NCI-H2196 (cell line): ENCODE measurements around the gene CDK8.

Experiments used
- DNase-seq: peaks from one replicate; lab custom pipeline; 2025; ENCODE audit not compliant: unreplicated experiment; lab: John Stamatoyannopoulos, UW

Gene CDK8

DNA sequence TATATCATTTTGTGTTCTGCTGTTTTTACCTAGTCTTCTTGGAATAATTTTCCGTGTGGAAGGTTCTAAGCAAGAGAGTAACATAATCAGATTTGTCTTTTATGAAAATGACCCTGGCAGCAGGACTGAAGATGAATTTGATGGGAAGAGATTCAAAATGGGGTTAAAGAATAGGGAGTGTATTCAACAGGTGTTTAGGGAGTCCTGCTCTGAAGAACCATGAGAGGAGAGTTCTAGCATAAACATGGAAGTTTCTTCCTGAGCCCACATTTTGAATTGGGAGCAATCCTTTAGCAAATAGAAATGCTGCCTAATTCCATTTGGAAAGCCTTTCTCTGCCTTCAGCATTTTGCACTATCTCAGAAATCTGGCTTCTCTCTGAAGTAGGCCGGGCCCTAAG, 127.0 kb downstream of the CDK8 start:
- DNase-seq, result no peak

DNA sequence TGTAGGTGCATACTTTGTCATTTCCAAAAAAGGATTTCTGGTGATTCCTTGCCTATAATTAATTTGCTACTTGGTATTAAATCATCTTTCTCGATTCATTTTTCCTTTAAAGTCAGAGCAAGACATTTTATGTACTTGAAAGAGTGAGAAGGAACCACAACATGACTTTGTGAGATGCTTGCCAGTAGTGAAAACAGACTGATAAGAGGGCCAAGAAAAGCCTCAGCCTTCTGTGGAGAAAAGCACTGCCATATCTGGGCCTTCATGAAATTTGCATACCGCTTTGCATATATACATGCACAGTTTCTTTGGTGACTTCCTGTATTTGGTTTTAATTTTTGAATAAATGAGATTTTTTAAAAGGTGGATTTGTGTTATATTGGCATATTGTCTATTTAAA, 128.4 kb downstream of the CDK8 start:
- DNase-seq, result no peak

DNA sequence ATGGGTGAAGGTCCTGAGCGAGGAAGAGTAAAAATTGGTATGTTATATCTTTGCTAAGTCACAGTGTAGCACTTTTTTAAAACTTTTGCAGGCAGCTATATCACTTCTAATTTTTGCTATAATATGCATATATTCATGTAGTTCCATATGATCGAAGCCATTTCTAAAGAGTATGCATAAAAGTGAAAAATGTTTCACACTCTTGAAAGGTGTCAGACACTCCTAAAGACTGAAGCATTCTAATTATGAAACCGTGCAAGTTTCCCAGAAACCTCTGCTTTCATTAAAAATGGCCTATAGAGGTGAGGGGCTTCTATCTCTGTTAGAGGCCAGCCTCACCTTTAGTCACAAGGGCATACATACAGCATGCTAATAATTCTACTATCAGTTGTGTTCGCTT, 128.9 kb downstream of the CDK8 start:
- DNase-seq, result no peak

DNA sequence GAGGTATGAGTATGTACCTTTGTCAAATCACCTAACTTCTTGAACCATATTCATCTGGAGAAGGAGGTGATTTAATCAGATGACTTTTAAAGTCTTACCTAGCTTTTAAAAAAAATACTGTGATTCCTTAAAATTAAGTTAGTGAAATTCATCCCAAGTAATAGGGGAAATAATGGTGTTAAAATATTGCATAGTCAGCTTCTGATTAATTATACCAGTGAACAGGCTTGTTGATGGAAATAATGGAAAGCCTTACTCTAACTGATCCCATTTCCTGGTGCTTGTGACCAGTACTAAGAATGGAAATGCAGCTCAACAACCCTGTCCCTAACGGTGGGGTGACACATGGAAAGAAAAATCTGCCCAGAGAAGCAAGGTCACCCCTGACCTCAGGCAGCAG, 130.7 kb downstream of the CDK8 start:
- no peak for DNase-seq

DNA sequence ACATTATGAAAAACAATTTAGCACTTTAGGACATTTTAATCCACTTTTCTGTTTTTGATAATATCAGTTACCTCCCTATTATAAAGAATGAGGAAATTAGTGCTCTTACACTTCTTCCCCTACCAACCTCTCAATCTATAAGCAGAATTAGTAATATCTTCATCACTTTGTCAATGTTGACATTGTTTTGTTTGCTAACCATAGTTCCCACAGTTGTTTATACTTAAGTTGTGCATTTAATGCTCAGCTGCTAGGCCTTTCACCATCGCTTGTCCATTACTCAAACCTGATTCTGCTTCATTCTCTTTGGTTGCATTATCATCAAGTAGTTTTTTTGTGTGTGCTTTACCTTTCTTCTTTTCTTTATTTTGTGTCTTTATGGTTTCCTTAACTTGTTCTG, 132.1 kb downstream of the CDK8 start:
- DNase-seq, result no peak

DNA sequence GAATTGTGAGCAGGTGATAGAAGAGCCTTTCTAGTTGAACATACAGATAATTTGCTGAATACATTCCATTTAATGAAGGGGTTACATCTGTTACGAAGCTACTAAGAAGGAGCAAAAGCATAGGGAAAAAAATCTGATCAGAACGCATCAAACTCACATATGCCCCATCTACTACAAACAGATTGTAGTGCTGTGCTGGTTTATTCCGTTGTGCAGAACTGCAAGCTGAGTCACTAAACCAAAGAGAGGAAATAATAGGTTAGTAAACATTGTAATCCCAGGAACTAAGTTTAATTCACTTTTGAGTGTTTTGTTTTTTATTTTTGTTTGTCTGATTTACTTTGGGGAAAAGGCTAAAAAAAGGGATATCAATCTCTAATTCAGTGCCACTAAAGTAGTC, 136.3 kb downstream of the CDK8 start:
- no peak for DNase-seq

DNA sequence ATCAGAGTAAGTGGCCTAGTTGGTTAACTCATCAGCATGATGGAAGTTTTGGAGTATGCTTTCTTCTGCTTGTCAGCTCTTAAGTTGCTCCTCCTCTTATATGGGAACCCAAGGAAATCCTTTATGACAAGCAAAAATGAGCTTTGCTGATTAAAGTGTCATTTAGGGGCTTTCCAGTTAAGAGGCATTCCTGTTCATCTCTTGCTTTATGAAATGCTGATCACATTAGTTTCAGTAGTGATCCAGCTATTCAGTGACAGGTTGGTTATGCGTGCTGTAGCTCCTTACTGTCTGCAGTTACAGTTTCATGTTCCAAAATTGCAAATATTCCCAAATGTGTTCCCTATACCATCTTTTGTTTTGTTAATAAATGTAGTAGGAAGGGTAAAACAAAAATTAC, 146.6 kb downstream of the CDK8 start:
- no peak for DNase-seq

DNA sequence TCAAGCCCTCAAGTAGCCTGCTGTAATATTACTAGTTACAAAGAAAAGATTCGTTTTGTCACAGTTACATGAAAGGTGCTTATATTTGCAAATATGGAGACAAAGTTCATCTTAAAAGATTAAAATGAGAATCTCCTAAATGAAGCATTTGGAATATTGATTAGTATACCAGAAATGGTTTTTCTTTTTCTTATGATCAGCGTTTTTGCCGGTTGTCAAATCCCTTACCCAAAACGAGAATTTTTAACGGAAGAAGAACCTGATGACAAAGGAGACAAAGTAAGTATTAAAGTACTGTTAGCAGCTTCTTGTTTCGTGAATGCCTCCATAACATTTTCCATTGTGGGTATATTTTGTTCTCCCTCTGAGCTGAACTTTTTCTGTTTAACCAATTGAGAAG, 147.1 kb downstream of the CDK8 start:
- DNase-seq, result no peak

DNA sequence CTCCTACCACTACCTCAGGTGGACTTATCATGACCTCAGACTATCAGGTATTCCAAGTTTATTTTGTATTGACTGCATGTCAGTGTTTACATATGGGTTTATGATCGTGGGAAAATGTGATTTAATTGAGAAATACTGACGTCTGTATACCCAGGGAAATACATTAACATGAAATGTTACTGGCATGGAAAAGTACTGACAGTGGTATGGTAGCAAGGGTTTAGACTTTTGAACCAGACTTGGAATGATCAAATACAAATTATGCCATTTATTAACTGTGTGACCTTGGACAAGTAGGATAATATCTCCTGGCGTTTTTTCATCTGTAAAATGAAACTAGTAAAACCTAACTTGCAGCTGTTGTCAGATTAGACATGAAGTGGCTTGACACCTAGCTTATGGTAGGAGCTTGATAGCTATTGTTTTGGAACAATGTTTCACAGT, 147.7 kb downstream of the CDK8 start:
- DNase-seq, result no peak

DNA sequence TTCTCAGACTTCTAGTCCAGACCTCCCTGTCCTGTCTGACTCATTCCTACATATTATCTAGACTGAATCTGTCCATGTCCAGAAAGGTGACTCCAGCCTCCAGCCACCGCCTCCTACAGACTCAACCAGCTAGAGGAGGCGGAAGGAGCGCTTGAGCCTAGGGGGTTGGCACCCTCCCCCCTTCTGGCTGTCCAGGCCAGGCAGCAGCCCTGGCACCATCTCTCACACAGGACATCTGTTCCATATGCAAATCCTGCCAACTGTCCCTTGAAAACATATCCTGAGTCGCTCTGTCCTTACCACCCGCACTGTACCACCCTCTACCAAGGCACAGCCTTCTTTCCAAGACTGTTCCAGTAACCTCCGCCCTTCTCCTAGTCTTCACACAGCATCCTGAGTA, 152.9 kb downstream of the CDK8 start:
- DNase-seq, result no peak

DNA sequence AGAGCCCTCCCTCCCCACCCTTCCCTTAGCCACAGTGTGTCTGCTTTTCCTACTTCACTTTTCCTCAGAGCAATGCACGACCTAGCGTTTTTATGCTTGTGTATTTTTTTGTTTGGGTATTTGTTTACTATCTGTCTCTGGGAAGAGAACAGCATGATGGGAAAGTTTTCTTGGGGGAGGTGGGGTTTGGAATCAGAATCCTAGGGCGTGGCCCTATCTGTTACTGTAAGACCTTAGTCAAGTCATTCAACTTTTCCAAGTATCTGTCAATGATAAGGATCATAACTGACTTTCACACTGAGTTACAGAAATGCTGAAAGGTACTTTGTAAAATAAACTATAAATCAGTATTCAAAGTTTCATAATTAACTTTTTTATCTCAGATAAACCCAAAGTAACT, 157.3 kb downstream of the CDK8 start:
- DNase-seq, result no peak

DNA sequence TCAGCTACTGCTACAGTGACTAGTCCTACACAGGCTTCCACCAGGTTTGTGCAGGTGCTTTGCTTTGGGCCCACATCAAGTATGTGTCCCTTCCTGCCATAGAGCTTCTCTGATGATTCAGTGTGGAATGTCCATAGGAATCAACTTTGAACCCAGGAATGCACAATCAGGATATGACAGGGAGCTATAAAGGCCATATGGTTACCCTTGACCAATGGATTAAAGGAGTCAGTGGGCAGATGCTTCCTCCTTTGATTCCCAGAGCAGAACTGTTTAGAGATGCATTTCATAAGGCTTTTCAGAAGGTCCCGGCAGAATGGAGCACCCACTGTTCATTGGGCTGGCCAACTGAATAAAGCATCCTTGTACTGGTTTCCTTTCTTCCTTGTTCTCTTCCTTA, 158.3 kb downstream of the CDK8 start:
- DNase-seq, result no peak

DNA sequence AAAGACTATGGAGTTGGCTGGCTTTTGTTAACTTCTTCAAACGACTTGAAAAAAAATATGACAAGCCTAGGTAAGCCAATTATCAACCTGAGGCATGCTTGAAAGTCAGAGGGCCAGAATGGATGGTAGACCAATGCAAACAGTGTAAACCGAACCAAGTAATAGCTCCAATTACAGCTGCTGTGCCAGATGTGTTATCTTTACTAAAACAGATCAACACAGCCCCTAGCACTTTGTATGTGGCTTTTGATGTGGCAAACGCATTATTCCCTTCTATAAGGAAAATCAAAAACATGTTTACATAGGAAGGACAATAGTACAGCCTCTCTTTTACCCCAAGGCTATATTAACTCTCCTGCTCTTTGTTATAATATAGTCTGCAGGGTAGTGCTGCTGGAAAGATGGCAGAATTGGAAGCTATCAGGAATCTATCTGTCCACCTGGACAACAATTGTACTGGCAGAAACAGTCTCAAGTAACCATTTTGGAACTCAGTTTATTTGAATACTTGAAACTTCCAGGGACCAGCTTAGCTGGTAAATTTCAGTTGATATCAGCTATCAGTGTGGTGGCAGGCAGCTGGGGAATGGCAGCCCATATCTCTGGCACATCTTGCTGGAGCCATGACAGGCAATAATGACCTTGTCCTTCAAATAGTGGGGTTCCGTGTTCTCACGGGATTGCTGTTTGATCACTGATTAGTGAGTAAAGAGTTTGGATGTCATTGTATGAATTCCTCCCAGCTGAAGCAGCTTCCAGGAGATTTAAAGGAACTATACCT, 159.2 kb downstream of the CDK8 start:
- DNase-seq, result no peak

DNA sequence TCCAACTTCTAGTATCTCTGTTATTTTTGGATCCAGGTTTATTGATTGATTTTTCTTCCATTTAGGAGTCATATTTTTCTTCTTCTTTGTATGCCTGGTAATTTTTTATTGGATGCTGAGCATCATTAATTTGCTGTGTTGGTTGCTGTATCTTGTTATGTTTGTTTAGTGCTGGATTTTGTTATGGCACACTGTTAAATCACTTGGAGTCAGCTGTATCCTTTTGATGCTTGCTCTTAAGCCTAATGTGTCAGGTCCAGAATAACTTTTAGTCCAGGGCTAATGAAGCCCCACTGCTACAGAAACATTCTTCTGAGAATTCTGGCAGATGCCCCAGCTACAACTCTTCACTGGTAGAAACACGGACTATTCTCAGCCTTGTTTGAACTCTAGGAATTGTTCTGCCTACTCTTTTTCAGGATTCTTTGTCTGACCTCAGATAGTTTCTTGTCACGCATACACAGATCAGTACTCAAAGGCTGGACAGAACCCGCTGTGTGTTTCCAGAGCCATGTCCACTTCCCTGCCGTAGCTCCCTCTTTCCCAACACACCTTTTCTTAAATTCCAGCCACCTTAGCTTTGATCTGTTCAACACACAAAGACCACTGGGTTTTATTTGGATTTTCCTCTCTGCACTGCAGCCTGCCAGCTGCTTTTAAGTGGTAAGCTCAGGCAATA, 166.5 kb downstream of the CDK8 start:
- DNase-seq, result no peak

DNA sequence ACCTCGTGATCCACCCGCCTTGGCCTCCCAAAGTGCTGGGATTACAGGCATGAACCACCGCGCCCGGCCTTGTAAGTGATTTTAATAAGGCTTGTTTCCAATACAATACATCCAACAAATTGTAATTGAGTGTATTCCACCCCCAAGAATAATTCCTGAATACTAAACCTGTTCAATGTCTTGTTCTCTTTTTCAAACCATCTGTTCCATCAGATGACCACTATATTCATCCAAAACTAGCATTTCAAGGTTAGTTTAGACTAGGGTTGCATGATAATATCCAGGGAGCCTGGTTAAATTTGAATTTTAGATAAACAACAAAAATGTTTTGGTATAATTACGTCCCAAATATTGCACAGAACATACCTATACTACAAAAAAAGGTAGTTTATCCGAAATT, 168.1 kb downstream of the CDK8 start:
- no peak for DNase-seq

DNA sequence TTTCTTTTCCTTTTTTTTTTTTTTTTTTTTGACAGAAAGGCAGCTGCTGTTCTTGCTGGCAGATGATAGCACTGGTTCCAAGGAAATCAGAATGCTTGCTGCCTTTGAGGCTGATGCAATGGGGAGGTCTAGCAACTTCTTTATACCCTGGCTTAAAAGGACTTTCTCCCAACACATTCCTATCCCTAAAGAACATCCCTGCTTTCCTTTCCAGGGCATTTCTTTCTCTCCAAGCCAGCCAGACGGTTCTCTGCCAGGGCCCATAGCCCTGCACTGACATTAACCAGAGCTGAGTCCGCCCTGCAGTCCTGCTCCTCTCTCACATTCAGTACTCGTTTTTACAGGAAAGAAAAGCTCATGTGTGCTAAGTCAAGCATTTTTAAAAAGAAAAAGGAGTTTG, 169.7 kb downstream of the CDK8 start:
- no peak for DNase-seq

DNA sequence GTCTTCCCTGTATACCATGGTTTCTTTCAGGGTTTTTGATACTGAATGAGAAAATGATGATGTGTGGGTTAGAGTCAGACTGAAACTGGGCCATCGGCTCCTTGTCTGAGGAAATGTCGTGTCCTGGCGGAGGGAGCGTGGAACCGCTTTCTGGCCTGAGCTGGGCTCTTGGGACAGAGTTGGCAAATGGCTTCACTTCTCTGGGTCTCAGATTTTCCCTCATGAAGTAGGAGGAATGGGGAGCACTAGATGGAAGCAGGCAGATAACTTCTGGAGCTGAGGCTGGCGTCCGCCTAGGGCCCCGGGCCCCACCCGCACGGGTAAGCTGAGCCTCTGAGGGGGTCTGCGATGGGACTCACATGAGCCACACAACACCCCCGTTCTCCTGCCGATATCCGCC, 170.3 kb downstream of the CDK8 start:
- no peak for DNase-seq

DNA sequence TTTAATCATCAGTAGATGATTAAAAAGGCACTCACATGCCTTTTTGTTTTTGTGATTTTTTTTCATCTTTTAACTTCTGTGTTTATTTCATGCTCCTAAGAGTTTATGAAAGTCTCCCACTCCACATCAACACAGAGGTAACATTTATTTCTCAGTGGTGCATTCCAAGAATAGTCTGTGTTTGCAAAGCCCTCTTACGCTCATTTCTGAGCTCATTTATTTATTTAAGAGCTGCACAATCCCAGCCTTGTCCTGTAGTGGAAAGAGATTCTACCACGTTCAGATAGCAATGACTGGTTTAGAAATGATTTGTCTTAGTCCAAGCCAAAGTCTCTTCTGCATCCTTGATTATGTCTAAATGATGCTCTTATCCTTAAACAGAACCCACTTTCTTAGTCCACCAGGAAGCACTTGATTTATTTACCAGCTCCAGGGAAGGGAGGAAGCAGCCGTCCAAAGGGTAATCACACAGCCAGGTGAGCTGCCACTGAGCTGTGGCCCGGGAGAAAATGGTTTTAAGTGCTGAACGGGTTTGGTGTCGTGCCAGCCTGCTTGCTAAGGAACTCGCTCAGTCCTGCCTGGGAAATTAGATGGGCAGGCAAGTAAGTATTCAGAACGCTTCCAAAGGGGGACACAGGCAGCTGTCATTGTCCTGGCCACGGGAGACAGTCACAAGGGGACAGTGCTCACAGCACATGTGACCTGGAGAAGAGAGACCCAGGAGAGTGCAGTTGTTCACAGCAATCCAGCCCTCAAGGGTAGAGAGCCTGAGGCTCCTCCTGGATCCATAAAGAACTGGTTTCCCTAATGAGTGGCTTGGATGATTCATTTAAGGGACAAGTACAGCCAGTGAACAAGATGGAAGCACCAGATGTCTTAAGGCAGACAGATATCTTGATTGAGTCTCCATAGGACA, 171.8 kb downstream of the CDK8 start:
- DNase-seq, result peak; percentile 32

DNA sequence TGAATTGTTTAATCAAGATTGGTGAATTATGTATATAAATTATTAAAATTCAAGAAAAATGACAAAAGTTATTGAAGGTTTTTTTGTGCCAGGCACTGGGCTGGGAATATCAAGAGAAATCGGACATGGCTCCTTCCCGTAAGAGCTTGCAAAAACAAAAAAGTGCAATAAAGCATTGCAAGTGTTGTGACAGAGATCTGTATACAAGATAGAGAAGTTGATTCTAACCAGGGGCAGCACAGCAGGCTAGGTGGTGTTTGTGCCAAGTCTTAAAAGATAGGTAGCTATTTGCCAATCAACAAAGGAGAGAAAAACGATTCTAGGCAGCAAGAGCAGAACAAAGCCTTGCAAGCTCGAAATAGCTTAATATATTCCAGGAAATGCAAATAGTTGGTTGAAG, 179.8 kb downstream of the CDK8 start:
- DNase-seq, result no peak

DNA sequence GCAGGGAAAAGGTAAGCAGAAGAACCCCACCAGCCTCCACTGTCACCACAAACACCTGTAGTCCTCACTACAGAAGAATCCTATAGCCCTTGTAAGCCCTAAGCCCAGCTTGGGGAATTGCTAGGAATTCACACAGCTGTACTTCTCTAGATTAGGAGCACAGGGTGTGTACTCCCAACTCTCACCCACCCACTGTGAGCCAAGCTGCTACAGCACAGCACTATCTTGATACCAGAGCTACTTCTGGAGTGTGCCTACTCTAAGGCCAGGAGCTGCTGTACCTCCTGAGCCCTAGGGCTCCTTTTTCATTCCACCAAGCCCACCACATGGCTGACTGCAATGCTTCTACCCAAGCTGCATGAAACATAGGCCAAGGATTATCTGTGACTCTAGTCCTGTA, 181.2 kb downstream of the CDK8 start:
- DNase-seq, result no peak

DNA sequence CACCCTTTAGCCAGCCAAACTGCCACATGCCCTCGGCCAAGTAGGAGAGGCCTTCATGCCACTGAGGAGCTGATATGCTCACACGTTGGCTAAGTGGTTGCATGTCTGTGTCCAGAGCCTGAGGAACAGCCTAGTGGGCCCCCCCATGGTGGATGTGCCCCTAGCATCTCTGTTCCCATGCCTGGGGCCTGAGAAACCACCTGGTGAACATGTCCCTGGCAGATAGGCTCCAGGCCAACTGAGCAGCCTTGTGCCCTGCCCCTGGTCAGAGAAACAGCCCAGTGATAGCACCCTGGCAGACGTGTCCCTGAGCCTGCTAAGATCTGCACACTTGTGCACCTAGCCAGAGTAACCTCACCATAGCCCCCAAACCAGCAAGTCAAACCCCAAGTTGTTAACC, 181.7 kb downstream of the CDK8 start:
- DNase-seq, result no peak

DNA sequence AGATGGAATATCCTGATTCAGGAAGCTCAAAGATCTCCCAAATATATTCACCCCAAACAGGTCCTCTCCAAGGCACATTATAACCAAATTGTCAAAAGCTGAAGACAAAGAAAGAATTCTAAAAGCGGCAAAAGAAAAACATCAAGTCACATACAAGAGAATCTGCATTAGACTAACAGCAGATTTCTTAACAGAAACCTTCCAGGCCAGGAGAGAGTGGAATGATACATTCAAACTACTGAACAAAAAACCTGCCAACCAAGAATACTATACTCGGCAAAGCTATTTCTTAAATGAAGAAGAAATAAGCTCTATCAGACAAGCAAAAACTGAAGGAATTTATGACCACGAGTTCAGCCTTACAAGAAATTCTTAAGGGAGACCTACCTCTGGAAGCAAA, 183.0 kb downstream of the CDK8 start:
- DNase-seq, result no peak
